PC-9 (cell line): ENCODE measurements around the gene TMEM18. TPM values are rescaled to one million over a fixed set of nuclear protein-coding genes. Genes with fewer than 3 reads are reported as not detected.
A peak's percentile ranks its signal among the peaks of the same experiment; 100 is the strongest.

Experiments
- Bru-seq: library from RNA; stranded (reverse); fragments of 400-500 nt; gene quantifications from one replicate; lab custom pipeline; 2021; lab: Mats Ljungman, UMichigan
- BruChase-seq, 2 experiments: library from RNA; stranded (reverse); fragments of 400-500 nt; gene quantifications; one replicate each; lab custom pipeline; 2021; lab: Mats Ljungman, UMichigan
- BruUV-seq: library from RNA; stranded (reverse); fragments of 400-500 nt; replicated peaks from 2 replicates; lab custom pipeline; 2021; lab: Mats Ljungman, UMichigan
- CTCF ChIA-PET: fragments of 300-600 bp; sonication (Branson Sonifier 250); formaldehyde crosslinking; loops from one replicate; lab custom pipeline; 2022; ENCODE audit warnings: antibody characterized with exemption; lab: Charles Lee
- POLR2A ChIA-PET: fragments of 300-600 bp; sonication (Branson Sonifier 250); formaldehyde crosslinking; loops from one replicate; lab custom pipeline; 2022; ENCODE audit warnings: antibody characterized with exemption; ENCODE audit not compliant: unreplicated experiment; lab: Charles Lee
- DNase-seq, 2 experiments: peaks; one replicate each; pipeline versions ENCODE4 v3.0.0 to v3.0.0-alpha.2; 2015 to 2022; ENCODE audit warnings: mixed read lengths in 1 of 2
- H2AFZ ChIP-seq: fragments of 200-600 bp; sonication (generic); 2 replicates; pipeline ENCODE4 v1.8.1; 2017; ENCODE audit warnings: antibody characterized with exemption
- H3F3A ChIP-seq: fragments of 200-600 bp; sonication (generic); 2 replicates; pipeline ENCODE4 v1.8.1; 2017; ENCODE audit warnings: antibody characterized with exemption, mild to moderate bottlenecking, low read depth; ENCODE audit not compliant: insufficient read depth
- H3K27ac ChIP-seq: fragments of 200-600 bp; sonication (generic); 2 replicates; pipeline ENCODE4 v1.6.1; 2016; ENCODE audit warnings: mixed run types
- H3K27me3 ChIP-seq: fragments of 200-600 bp; sonication (generic); 2 replicates; pipeline ENCODE4 v1.6.1; 2016; ENCODE audit warnings: low read depth, mixed run types; ENCODE audit not compliant: insufficient read depth
- H3K36me3 ChIP-seq: fragments of 200-600 bp; sonication (generic); 2 replicates; pipeline ENCODE4 v1.6.1; 2016; ENCODE audit warnings: low read depth, mixed run types
- H3K4me1 ChIP-seq: fragments of 200-600 bp; sonication (generic); replicated peaks from 2 replicates; pipeline ENCODE4 v1.6.1; 2016; ENCODE audit warnings: mixed run types; ENCODE audit not compliant: insufficient read depth
- H3K4me2 ChIP-seq: fragments of 200-600 bp; sonication (generic); 2 replicates; pipeline ENCODE4 v1.6.1; 2017; ENCODE audit warnings: mixed run types
- H3K4me3 ChIP-seq: fragments of 200-600 bp; sonication (generic); 2 replicates; pipeline ENCODE4 v1.6.1; 2016; ENCODE audit warnings: mixed run types
- H3K79me2 ChIP-seq: fragments of 200-600 bp; sonication (generic); 2 replicates; pipeline ENCODE4 v1.6.1; 2017; ENCODE audit warnings: low read depth, mixed run types
- H3K9me2 ChIP-seq: fragments of 200-600 bp; sonication (generic); 2 replicates; pipeline ENCODE4 v1.8.1; 2017; ENCODE audit warnings: mild to moderate bottlenecking; ENCODE audit not compliant: insufficient read depth
- H3K9me3 ChIP-seq: fragments of 200-600 bp; sonication (generic); 2 replicates; pipeline ENCODE4 v1.8.1; 2016; ENCODE audit warnings: low read depth; ENCODE audit not compliant: insufficient read depth
- H4K20me1 ChIP-seq: fragments of 200-600 bp; sonication (generic); 2 replicates; pipeline ENCODE4 v1.8.1; 2017; ENCODE audit not compliant: insufficient read depth
- EZH2 ChIP-seq: fragments of 200-600 bp; sonication (generic); IDR thresholded peaks from 2 replicates; pipeline ENCODE4 v1.8.0; 2017; ENCODE audit warnings: antibody characterized with exemption, low read depth
- intact Hi-C: fragments of 100-400 bp; cut with micrococcal nuclease; formaldehyde crosslinking; loops from one replicate; pipeline ENCODE4 v1.10.0; 2022; ENCODE audit not compliant: unreplicated experiment
- long read RNA-seq: library from polyadenylated mRNA; stranded (forward); transcript quantifications from one replicate; pipeline ENCODE4 v2.0.0, GENCODE V29; 2022
- total RNA-seq: library from RNA; stranded (reverse); gene quantifications from 2 replicates; pipeline ENCODE4 v1.2.3, GENCODE V29; 2021
- TF ChIP-seq, protein P1 (sequence below): fragments of 200-600 bp; sonication (generic); conservative IDR thresholded peaks from 2 replicates; pipeline ENCODE4 v1.6.1; 2017; ENCODE audit warnings: mixed run types, antibody characterized with exemption, mild to moderate bottlenecking, moderate library complexity

TMEM18 gene
- total RNA-seq (30.5 and 32.4 TPM in 2 replicates), Bru-seq, nascent RNA (percentile 84 among the genes with signal in this experiment), BruChase-seq, experiment 1, labeled RNA remaining after a 2-hour chase (percentile 84 among the genes with signal in this experiment), BruChase-seq, experiment 2, labeled RNA remaining after a 6-hour chase (percentile 84 among the genes with signal in this experiment)
- long read RNA-seq, transcript TMEM18-201 (5 exons, 2,762 nt), result major isoform, 31 of 49 reads
- long read RNA-seq, partial matches to known transcripts, result 0 of 49 reads
- long read RNA-seq, other reads (novel, unspliced or antisense), result 15 of 49 reads

GRCh38 chr2:677056-677958 lies at the start of gene TMEM18:
TSS of gene TMEM18 (minus strand) at chr2:677406. CDS start at chr2:677345, 61 bp downstream.
- Histone ChIP-seq H3K36me3 (peaks cover 8% of the 10 kb centered on the region), H2AFZ (peak within 1 kb of the TSS; percentile 99), H3K79me2 (peaks cover 37% of the 10 kb centered on the region), H3K4me3 (peak within 1 kb of the TSS; percentile 77), H3K9me2 (no peaks in the 10 kb centered on the region), H3K9me3 (no peaks in the 10 kb centered on the region), H3K4me2 (peak within 1 kb of the TSS; percentile 94), H3K27me3 (peaks cover 13% of the 10 kb centered on the region; the same call in 1 of the 2 replicates), H4K20me1 (peaks cover 32% of the 10 kb centered on the region), H3K4me1 (peaks cover 22% of the 10 kb centered on the region), H3F3A (peaks cover 15% of the 10 kb centered on the region), H3K27ac (peak within 1 kb of the TSS; percentile 97)
- intact Hi-C loops, result loop anchor here (2.0 to 10.0 kb wide), 2 partner anchors 63 to 867 kb away; no protein-coding TSS in a partner anchor
- DNase-seq, result peak; percentile 90 to 98
- ChIA-PET CTCF (interaction anchor here (0.9 kb wide), 1 partner anchor 1076 kb away, joined by 3 read pairs; no protein-coding TSS in a partner anchor), POLR2A (interaction anchor here (0.7 kb wide), 1 partner anchor 1171 kb away, joined by 5 read pairs; no protein-coding TSS in a partner anchor)
- TSS peak; percentile 93 for BruUV-seq
- TF ChIP-seq, protein P1, sequence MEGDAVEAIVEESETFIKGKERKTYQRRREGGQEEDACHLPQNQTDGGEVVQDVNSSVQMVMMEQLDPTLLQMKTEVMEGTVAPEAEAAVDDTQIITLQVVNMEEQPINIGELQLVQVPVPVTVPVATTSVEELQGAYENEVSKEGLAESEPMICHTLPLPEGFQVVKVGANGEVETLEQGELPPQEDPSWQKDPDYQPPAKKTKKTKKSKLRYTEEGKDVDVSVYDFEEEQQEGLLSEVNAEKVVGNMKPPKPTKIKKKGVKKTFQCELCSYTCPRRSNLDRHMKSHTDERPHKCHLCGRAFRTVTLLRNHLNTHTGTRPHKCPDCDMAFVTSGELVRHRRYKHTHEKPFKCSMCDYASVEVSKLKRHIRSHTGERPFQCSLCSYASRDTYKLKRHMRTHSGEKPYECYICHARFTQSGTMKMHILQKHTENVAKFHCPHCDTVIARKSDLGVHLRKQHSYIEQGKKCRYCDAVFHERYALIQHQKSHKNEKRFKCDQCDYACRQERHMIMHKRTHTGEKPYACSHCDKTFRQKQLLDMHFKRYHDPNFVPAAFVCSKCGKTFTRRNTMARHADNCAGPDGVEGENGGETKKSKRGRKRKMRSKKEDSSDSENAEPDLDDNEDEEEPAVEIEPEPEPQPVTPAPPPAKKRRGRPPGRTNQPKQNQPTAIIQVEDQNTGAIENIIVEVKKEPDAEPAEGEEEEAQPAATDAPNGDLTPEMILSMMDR, result no peak; the same call in 1 of the 2 replicates
- no peak for TF ChIP-seq EZH2

DNA sequence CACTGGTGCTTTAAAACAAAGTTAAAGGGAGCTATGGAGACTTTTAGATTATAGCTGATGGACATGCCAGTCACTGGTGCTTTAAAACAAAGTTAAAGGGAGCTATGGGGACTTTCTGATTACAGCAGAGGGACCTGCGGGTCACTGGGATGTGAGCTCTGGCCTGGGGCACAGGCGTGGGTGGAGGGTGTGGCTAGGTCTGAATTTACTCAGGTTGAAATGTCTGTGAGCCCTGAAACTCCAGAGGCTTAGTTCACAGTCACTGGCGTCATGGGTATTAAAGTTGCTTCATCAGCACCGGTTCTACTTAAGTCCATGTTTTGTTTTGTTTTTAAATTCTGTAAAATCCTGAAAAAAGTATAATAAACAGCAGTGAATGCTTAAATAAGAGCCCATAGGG lies 49.0 kb upstream of the TMEM18 start:
- Histone ChIP-seq H2AFZ (no peak overlapping the region), H3F3A (no peaks in the 10 kb centered on the region), H3K9me2 (no peaks in the 10 kb centered on the region), H3K4me2 (no peak overlapping the region), H3K4me3 (no peak overlapping the region), H3K36me3 (no peaks in the 10 kb centered on the region), H3K4me1 (no peaks in the 10 kb centered on the region), H3K27ac (no peak overlapping the region), H3K79me2 (no peaks in the 10 kb centered on the region), H3K27me3 (peaks cover 76% of the 10 kb centered on the region), H4K20me1 (no peaks in the 10 kb centered on the region), H3K9me3 (no peaks in the 10 kb centered on the region)
- intact Hi-C loops, result no loop called here
- BruUV-seq, result no TSS peak
- ChIA-PET CTCF (interaction anchor here (0.6 kb wide), 1 partner anchor 14 kb away, joined by 3 read pairs; no protein-coding TSS in a partner anchor), POLR2A (no interaction called here)
- TF ChIP-seq, protein P1, result no peak
- no peak for TF ChIP-seq EZH2
- no peak for DNase-seq

DNA sequence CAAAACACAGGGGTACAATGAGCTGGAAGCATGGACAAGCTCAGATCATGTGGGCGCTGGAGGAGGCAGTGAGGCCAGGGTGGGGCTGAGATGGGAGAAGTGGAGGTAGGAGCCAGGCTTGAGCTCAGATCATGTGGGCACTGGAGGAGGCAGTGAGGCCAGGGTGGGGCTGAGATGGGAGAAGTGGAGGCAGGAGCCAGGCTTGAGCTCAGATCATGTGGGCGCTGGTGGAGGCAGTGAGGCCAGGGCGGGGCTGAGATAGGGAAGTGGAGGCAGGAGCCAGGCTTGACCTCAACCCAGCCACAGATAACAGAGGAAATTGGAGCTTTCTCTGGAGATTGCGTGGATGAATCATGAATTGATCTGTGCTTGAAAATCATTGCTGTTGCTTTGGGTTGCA lies 48.3 kb upstream of the TMEM18 start:
- no peaks in the 10 kb centered on the region for H3K9me2 ChIP-seq
- no peaks in the 10 kb centered on the region for H3F3A ChIP-seq
- H3K4me1 ChIP-seq, result no peaks in the 10 kb centered on the region
- CTCF ChIA-PET, result no interaction called here
- no peaks in the 10 kb centered on the region for H4K20me1 ChIP-seq
- TF ChIP-seq, protein P1, result no peak
- H3K4me2 ChIP-seq, result no peak overlapping the region
- no peak overlapping the region for H3K27ac ChIP-seq
- no peaks in the 10 kb centered on the region for H3K36me3 ChIP-seq
- H2AFZ ChIP-seq, result no peak overlapping the region
- no peaks in the 10 kb centered on the region for H3K9me3 ChIP-seq
- H3K79me2 ChIP-seq, result no peaks in the 10 kb centered on the region
- peaks cover 79% of the 10 kb centered on the region for H3K27me3 ChIP-seq
- H3K4me3 ChIP-seq, result no peak overlapping the region
- BruUV-seq, result no TSS peak
- POLR2A ChIA-PET, result no interaction called here
- DNase-seq, result no peak
- intact Hi-C loops, result no loop called here
